CD4-positive, alpha-beta T cell treated with Interleukin-1 beta for 1 hour (primary cell): ENCODE data around the gene KCNAB1.

Source experiments
- DNase-seq, 2 donors: peaks; one replicate each; pipeline ENCODE4 v3.0.0-alpha.2; 2020 to 2022

KCNAB1 gene

DNA sequence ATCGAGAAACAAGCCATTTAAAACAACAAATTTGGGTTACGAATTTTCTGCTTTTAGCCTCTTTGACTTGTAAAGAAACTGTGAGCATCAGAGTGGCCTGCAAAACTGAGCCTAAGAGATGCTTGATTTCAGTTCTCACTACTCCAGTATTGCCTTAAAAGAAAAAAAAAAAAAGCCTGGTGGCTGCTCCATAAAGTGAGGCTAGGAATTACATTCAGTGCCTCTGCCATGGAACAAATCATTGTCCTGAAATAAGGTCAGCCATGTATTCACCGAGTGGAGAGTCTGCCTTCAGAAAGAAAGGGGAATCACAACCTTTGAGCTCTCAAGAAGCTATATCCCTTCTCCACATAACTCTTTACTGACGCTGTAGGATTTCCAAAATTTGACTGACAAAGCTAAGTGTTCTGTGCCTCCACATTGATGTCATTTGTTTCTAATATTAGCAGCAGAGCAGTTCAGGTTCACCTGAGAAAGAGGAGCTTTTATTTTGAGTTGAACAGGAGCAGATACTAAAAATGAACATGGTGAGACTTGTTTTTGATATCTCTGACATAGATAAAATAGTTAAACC, 297.3 kb downstream of the KCNAB1 start:
- DNase-seq, result no peak

DNA sequence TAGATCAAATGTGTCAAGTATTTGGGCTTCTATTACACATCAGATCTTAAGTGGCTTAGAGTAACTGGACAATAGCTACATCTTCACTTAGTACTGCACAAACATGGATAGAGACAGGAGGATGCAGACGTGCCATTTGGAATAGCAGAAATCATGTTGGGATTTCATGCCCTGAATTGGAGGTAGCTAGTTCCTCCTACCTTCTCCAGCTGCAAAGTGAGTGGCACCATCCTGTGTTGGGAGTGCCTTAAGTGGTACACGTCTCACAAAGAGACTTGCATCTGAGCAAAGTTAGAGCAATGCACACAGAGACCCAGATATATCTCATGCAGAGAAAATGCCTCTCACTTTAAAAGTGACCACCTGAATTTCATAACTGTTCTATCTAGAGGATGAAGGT, 298.1 kb downstream of the KCNAB1 start:
- DNase-seq, result no peak

DNA sequence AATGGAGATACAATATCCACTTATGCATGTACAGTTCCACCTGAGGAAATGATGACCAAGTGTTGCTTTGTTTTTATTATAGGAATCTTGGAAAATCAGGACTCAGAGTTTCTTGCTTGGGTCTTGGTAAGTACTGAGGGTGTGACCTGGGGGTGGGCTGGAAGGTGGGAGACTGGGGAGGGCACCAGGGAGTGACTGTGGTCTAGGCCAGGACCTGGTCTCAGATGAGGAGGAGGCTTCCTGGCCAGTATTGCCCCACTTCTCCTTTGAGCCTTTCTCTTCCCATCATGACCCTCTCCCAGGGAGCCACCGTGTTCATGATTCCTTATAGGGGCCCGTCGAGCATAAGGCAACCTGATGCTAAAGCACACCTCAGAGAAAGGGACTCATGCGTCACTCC, 301.2 kb downstream of the KCNAB1 start:
- no peak for DNase-seq

DNA sequence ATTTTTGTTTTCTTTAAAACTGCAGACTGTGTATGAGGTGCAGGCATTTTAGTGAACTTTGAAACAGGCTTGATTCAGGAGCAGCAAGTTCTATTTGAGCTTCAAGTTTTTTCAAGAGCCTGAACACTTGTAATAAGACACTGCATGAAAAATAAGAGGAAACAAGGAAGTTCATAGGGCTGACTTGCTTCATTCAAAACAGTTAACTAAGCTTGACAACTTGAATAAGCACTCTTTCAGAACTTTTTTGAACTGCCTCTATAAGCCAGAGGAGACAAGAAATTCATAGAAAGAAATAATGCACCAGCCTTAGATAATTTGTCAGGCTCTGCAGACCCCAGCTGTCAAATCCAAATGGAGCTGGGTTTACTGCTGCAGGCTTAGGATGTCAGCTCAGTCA, 304.4 kb downstream of the KCNAB1 start:
- DNase-seq, result no peak

DNA sequence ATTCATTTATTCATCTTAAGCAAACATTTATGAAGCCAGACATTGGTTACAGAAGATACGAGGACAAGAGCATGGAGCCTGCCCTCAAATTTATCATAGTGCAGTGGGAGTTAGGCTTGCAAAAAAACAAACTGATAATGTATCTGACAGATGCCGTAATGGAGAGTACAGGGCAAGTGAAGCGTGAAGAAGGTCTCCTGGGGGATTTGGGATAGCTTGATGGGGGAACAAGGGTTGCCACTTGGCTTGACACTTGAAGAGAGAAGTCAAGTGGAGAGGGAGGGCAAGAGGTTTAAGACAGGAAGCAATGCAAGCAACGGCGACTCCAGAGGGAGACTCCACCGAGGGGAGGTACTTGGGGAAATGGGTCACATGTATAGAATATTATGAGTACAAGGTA, 305.3 kb downstream of the KCNAB1 start:
- DNase-seq, result no peak

DNA sequence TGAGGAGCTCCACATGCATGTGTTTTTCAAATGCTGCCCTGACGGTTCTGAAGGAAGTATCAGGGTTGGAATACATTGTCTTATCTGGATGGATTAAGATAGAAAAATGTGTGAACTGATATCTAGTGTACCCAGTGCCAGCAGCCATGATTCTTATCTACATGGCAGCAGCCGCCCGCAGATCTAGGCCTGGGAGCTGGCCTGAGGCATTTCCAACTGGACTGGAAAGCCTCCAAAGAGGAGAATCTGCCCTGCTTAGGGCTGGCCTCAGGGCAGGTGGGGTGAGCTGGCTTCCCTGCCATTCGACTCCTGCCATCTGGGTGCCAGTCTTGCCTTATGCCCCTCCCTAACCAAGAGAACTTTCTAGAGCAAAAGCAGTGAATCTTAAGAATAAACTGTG, 308.7 kb downstream of the KCNAB1 start:
- no peak for DNase-seq

DNA sequence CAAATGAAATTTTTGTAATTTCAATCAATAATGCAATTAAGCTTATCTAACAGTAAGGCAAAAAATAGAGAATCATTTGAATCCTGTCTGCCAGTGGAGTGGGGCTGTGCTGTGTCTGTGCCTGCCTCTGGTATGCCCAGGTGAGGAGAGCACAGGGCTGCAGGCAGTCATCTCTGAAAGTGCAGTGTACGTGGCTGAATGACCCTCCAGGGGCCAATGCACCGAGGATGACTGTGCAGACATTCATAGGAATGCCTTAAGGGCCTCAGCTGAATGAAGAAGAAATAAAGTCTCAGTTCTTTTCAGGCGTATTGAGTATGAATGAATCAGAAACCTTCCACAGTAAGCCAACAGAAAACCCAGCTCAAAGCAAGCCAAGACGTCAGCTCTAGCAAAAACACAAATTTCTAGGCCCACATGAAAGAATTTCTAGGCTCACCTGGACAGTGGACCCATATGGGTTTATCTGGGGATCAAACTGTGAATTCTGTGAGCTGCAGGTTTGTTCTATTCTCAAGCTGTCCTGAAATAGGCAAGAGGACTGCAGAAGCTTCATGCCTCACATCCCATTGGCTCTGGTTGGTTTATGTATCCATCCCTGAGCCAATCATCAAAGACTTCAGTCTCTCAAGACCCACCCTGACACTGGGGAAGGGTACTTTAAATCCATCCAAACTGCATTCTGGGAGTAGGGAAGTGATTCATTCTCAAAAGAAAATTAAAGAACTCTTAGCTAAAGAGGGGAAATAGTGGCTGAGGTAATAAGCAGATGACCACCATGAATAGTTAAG, 311.2 kb downstream of the KCNAB1 start:
- DNase-seq, result no peak

DNA sequence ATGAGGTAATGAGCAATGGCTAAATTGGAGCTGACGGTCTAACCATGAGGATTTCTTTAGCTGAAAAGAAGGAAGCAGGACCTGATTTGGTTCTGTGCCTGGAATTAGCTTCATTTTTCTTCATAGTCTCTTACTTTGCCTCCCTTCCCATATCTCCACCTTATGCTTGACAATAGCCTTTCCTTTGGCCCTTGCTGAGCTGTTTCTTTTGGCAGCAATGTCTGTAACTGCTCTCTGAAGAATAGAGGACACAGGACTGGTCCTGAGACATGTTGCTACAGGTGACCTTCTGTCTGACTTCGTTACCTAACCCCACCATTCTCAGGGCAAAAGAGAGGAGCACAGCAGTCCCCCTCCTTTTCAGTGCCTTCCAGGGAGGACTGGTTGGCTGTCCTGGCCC, 312.2 kb downstream of the KCNAB1 start:
- no peak for DNase-seq

DNA sequence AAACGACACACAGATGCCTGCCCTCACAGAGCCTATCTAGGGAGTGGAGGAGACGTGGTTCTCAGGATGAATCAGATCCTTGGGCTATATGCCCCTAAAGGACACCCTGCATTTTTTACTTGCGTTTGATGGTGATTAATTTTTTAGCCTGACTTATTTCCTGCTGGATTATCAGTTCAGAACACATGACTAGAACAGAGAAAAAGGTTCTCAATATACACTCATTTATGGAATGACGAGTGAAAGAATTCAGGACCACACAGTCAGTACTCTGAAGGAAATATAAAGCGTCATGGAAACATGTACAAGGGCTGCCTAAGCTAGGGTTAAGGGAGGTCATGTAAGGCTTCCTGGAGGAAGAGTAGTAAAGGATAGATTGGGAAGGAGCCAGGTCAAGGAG, 312.8 kb downstream of the KCNAB1 start:
- DNase-seq, result no peak

DNA sequence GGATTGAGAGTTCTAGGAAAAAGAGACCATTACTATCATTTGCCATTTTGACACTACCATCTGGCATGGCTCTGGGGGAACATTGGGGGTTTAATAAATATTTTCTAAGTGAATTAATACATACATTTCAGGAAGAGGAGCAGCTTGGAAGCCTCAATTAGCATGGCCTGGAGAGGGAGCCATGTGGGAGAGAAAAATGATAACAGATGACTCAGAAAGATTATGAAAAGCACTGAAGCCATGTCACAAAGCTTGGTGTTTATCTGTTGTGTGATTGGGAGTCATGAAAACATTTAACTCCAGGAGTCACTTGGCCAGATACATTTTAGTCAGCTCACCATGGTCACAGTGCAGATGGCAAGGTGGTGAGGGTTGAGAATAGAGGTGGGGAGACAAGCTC, 313.5 kb downstream of the KCNAB1 start:
- no peak for DNase-seq

DNA sequence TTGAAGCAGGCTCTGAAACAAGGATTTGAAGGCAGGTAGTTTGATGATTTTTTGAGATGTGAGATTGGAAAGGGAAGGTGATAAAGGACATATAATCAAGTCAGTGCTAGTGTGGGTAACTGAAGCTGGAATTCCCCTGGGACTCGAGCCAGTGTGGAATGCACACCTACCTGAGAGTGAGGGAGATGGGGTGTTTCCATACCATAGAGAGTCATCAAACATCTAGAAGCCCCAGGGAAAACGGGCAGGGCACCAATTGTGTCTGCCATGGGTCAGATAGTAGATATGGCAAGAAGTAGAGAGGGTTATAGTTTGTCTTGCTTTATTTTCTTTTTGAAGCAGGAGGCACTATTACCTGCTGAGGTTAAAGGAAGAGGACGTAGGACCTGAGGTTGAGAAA, 314.5 kb downstream of the KCNAB1 start:
- no peak for DNase-seq

DNA sequence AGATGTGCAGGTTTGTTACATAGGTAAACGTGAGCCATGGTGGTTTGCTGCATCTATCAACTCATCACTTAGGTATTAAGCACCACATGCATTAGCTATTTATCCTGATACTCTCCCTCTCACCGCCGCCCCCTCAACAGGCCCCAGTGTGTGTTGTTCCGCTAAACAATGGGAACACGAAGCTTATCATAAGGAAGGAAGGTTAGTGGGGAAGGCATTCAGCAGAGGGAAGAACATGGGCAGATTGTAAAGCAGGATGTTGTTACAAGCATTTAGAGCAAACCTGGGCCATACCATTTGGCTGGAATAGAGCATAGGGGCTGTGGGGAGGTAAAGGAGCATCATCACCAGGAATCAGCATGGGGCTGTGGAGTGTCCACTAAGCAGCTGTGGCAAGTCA, 322.7 kb downstream of the KCNAB1 start:
- DNase-seq, result no peak

DNA sequence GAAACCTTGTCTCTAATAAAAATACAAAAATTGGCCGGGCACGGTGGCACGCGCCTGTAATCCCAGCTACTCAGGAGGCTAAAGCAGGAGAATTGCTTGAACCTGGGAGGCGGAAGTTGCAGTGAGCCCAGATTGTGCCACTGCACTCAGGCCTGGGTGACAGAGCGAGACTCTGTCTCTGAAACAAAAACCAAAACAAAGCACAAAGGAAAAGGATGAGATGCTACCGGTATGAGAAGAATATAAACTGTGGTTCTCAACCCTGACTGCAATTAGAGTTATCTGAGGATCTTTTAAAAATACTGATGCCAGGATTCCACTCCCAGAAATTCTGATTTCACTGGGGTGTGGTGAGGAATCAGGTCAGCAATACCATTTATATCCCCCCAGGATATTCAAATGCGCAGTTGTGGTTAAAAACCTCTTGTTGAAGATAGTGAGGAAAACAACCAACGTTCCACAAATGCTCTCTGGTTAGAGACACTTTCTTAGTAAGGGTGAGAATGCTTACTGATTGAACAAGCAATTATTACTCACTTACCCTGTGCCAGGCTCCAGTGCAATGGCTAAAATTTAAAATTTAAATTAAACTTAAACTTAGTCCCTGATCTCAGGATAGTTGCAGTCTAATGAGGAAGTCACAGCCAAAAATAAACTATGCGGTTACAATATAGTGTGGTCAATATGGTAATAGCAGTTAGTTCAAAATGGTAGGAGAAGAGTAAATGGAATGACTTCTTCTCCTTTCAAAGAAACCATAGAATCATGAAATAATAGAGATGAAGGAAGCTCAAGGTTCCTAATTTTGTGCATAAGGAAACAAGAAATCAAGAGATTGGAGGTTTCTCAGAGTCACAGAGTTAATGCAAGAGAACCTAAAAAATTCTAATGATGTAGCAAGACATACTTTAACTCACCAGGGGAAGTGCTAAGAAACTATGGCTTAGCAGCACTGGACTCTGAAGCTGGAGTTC, 325.0 kb downstream of the KCNAB1 start:
- DNase-seq, result no peak

DNA sequence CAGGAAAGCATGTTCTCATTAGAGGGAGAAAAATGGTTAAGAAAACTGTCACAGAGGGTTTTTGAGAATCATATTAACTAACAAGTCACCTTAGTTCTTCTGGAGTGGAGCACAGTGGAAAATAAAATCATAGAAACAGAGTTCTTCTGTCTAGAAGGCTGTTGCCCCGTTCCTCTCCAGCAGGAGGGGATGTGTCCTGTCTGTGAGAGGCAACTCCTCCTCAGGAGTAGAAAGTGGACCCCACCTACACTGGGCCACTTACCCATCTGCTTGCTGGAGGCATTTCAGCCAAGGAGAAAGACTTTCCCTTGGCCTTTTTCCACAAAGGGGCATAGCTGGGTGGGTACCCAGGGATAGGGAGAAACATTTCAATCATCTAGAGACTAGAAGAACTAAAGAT, 327.9 kb downstream of the KCNAB1 start:
- peak; percentile 23 to 44 for DNase-seq

DNA sequence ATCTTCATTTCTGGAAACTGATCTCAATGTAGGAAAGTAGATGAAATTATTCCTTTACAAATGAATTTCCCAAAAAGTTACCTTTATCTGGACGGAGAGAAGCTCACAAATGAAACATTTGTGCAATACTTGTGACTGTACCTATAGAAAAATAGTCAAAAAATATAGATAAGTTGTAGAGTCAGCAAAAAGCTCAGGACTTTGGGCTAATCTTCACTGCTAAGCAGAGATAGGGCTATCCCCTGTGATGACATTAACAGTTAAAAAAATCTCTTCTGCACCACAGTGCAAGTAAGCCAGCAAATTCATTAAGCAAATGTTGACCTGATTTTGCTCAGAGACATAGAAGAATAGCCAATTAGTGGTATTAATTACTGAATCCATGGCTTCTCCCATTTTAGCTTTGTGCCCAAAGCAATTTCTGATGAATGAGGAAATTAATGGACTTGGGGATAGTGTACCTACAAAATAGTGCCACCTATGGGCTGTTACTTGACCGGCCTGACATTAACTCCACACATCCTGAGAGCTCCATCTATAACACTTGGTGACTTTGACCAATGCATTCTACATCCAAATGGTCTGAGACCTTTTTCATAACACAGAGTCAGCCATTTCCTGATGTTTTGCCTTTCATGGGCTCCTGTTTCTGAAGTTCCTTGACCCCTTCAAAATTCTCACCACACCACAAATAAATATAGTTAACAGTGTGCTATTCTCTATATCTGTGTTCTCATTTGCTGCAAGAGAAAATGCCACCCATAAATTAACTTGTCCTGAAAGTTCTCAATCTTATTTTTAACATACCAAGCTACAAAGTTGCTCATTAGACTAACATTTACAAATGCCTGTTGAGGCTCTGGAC, 329.6 kb downstream of the KCNAB1 start:
- peak in 1 of 2 donors; percentile 9 for DNase-seq

DNA sequence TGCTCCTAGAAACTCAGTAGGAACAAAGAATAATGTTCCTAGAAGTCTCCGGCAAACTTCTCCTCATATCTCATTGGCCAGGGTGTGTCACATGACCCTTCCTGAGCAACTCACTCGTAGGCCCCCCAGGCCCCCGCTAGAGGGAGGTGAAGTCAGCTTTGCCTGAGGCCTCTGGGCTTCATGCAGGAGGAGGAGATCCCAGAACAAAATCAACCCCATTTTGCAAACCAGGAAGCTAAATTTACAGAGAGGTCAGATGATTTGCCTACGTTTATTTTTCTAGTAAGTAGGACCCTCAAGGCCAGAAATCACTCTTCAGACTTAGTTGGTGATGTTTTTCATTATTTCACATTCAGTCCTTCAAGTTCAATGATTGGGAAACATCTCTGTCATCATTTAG, 335.5 kb downstream of the KCNAB1 start:
- no peak for DNase-seq

DNA sequence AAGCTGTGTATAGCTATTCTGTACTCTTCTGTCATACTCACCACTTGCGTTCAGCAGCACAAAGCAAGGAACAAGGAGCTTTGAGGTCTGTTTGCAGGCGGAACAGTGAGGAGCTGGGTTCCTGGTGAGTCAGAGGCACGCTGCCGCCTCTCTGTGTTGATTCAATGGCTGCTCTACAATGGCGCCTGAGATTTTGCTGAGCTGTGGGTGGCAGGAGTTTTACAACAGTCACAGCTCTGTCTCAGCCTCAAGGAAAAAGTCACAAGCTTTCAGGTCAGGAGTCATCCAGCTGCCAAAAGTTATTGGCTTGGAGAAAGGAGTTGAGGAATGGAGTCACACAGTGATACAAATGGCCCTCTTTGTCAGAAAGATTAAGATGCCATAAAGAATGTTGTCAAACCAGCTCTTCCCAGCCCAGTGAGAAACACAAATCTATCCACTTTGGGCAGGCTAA, 336.4 kb downstream of the KCNAB1 start:
- no peak for DNase-seq

DNA sequence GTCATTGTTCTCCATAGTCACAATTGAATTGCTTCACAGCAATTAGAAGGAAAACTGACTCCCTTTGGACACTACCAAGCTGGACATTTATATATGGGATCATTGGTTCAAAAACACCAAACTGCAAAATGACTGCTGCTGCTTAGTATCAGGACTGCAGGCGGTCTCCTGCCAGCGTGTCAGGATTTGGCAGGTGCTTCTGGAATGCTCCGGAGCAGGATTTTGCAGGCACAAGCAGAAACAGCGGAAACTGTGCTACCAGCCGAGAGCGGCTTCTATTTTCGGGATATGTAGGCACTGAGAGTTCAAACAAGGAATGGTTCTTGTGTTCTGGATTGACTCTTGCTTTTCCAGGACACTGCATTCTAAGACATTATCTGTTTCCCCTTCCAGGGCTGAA, 339.1 kb downstream of the KCNAB1 start:
- DNase-seq, result no peak

DNA sequence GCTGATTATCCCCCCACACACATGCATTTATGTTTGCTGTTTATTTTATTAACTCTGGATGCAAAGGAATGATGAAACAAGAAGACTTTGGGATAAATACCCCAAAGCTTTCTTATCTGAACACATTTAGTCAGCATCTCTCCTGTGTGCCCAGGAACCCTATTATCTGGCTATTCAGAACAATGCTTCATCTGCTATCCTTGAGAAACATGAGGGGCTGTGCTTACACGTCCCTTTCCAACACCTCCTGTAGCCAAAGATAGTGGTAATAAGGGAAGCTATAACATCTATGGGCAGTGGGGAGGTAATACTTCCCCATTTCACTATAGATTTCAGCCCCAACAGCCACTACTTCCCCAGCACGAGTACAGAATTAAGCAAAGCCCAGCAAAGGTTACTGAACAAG, 339.8 kb downstream of the KCNAB1 start:
- no peak for DNase-seq

DNA sequence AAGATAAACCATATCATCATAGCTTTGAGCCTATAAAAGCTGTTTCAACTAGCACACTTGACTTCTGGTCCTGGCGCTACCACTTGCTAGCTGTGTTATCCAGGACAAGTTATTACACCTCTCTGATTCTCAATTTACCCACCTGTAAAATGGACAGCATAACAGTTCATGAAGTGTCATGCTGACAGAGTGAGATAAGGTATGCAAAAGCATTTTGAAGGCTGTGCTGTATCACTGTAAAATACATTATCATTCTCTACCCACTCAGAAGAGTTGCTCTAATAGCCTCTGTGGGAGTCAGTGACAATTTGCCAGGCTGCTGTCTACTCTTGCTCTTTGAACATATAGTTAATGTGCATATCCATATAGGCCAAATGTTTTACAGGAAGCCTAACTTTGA, 341.5 kb downstream of the KCNAB1 start:
- DNase-seq, result no peak

DNA sequence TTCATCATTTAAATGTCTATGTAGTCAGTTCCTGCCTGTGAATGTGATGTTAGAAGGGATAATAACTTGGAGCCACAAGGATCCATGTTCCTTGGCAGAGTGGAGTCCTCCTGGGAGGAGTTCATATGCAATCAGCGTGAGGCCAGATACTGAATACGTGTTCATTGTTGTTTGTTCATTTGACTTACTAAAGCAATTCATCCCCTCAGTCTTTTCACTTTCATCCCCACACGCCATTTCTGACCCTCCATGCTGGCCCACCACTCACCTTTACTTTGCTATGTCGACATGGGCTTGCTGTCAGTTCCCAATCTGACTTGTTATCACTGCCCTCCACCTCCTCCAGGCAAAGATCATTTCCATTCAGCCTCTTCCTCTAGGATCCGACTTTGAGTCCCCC, 342.7 kb downstream of the KCNAB1 start:
- no peak for DNase-seq

DNA sequence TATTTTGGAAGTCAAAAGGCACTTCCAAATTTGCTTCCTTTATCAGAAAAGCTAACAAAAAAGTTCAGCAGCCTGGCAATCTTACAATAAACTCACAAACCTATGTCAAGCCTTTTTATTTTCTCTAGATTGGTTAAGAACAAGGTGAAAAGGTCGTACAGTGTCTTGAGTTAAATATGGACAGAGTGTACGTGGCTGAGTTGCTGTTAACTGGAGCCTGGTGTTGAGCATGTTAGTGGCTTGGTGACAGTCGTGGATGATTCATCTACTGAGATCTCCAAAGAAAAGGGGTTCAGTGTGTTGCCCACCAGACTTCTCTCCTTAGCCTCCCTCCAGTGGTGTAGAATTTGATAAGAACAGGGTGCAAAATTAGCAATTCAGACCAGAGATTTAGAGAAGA, 344.8 kb downstream of the KCNAB1 start:
- DNase-seq, result no peak

DNA sequence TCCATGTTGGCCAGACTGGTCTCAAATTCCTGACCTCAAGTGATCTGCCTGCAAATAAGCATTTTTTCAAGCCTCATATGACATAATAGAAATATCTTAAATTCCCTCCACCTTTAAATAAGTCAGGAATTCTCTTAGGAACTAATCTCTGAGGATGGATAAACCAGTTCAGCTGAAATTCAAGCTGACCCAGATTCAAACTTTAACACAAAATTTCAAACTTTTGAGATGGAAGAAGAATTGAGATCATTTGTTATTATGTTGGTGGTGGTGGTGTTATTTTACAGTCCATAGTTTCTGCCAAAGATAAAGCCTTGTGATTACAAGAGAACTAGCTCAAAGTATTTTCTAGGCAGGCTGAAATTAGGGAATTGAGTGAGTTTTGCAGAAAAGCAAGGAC, 349.1 kb downstream of the KCNAB1 start:
- DNase-seq, result no peak
